A549 treated with AZD9567 at 1 μM for 4 hours (cell line): ENCODE measurements around the gene DHFR2. TPM values are rescaled to one million over a fixed set of nuclear protein-coding genes. Genes with fewer than 3 reads are reported as not detected.

Experiments used
- total RNA-seq: library from RNA; stranded (reverse); fragments of 200-300 nt; extraction: Qiagen RNA extraction; gene quantifications from 5 replicates; pipeline ENCODE4 v1.2.3, GENCODE V29; 2022; ENCODE audit not compliant: insufficient read depth

Gene DHFR2
- total RNA-seq, result 2.7 to 4.6 TPM (median 3.2 TPM) in 5 replicates

DNA sequence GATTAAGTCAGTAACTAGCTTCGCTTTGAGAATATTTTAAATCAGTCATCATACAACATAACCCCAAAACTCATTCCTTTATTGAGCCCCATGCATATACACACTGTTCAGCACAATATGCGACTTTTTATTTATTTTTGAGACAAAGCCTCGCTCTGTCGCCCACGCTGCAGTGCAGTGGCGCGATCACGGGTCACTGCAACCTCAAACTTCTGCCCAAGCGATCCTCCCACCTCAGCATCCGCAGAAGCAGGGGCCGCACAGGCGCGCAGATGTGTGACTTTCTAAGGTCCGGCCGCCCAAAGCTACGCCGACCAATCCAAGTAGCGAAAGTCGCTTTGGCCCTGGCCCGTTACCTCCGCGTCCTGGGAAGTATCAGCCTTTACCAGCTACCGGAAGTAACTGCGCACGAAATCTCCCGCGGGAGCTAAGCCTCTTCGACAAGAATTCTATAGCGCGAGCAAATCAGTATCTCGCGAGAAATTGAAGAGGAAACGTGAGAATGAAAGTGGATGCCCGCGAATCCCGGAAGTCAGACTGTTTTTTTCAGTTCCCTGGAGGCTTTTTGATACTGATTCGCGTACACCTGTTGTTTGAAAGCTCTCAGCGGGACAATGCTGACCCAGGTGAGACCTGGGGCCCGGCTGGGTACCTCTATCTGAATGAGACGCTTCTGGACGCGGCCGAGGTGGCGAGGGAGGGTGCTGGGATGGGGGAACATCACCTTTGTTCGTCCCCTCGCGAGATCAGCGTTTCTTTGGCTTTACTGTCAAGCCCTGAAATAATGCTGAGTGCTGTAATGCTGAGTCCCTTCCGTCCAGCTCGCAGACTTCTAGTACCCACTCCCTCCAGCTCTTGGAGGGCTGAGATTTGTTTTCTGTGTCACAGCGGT, at the start of gene DHFR2, which contains the start of gene NSUN3:
DHFR2 (minus strand) TSS at position 404 of the 892 bp plus-strand sequence. CDS start 1,405 bp downstream, outside the sequence.
NSUN3 (plus strand) TSS at position 549 of the 892 bp plus-strand sequence; CDS start at position 615, 66 bp downstream.

GRCh38 chr3:94028093-94028837, 34.5 kb downstream of the DHFR2 start, which contains the start of gene STX19:
Gene STX19, minus strand, starts transcription at chr3:94028597. Its CDS starts 13,328 bp downstream, at chr3:94015269.

Other genes starting within 250 kb of the DHFR2 start
- gene PROS1, start 89.0 kb downstream of the DHFR2 start, total RNA-seq, result 8.7 to 12.5 TPM (median 10.5 TPM) in 5 replicates
- gene ARL13B, start 82.8 kb downstream of the DHFR2 start, total RNA-seq, result 10.7 to 14.7 TPM (median 13.1 TPM) in 5 replicates
- 0.09 TPM in 1 of 5 replicates, not detected in the others for gene STX19, start 34.3 kb downstream of the DHFR2 start, total RNA-seq
- 5.3 to 17.5 TPM (median 7.1 TPM) in 5 replicates for gene NSUN3, start 145 bp upstream of the DHFR2 start, total RNA-seq